Sigmoid colon (tissue), 7 donors: Measurements from ENCODE around the gene CHRNA10. TPM values are rescaled to one million over a fixed set of nuclear protein-coding genes. Genes with fewer than 3 reads are reported as not detected.

Experiments
- DNase-seq: peaks from one replicate; pipeline ENCODE4 v3.0.0-alpha.2; 2019
- H3K27ac ChIP-seq, 4 donors: fragments of 200-600 bp; sonication (generic); one replicate each; pipeline ENCODE4 v1.5.1; 2016 to 2019; ENCODE audit warnings: mild to moderate bottlenecking in 1 of 4
- H3K27me3 ChIP-seq, 3 donors: fragments of 200-600 bp; sonication (generic); one replicate each; pipeline ENCODE4 v1.5.1; 2019; ENCODE audit warnings: mild to moderate bottlenecking in 1 of 3
- H3K36me3 ChIP-seq, 4 donors: fragments of 200-600 bp; sonication (generic); one replicate each; pipeline ENCODE4 v1.5.1; 2016 to 2019
- H3K4me1 ChIP-seq, 4 donors: fragments of 200-600 bp; sonication (generic); one replicate each; pipeline ENCODE4 v1.5.1; 2017 to 2019
- H3K4me3 ChIP-seq, 4 donors: fragments of 200-600 bp; sonication (generic); one replicate each; pipeline ENCODE4 v1.5.1; 2017 to 2019; ENCODE audit warnings: mild to moderate bottlenecking in 2 of 4, moderate library complexity in 1 of 4
- H3K9me3 ChIP-seq, 4 donors: fragments of 200-600 bp in 3 of 4; sonication (generic) in 3 of 4; one replicate each; pipeline versions ENCODE4 v1.5.1 to v1.6.1; 2013 to 2019
- CTCF ChIP-seq, 4 experiments: fragments of 450-650 bp in 3 of 4; fragments of 200-600 bp in 1 of 4; IDR thresholded peaks; one replicate each; pipeline ENCODE4 v1.5.1; 2016 to 2019; ENCODE audit warnings: antibody characterized with exemption in 4 of 4, mild to moderate bottlenecking in 3 of 4, moderate library complexity in 2 of 4
- EP300 ChIP-seq, 4 donors: sonication (generic); formaldehyde crosslinking; IDR thresholded peaks; one replicate each; pipeline ENCODE4 v1.6.1; 2017; ENCODE audit warnings: antibody characterized with exemption in 4 of 4
- POLR2A ChIP-seq, 2 donors: fragments of 450-650 bp; IDR thresholded peaks; one replicate each; pipeline ENCODE4 v1.6.1; 2016; ENCODE audit warnings: antibody characterized with exemption in 2 of 2, mild to moderate bottlenecking in 2 of 2, moderate library complexity in 2 of 2
- POLR2AphosphoS5 ChIP-seq, 4 donors: sonication (generic); formaldehyde crosslinking; IDR thresholded peaks; one replicate each; pipeline ENCODE4 v1.6.1; 2017; ENCODE audit warnings: antibody characterized with exemption in 4 of 4
- WGBS, 2 donors: extraction: QIAGEN DNeasy Blood & Tissue Kit; methylation state at CpG; one replicate each; pipeline ENCODE4 v1.1.7; 2013; 5-methylcytosine and 5-hydroxymethylcytosine counted together
- intact Hi-C: fragments of 100-400 bp; cut with DNase I; formaldehyde crosslinking; loops from one replicate; pipeline ENCODE4 v1.15.1; 2023
- polyA plus RNA-seq, 3 donors: library from polyadenylated mRNA; stranded (reverse); fragments of 200-250 nt; gene quantifications; one replicate each; pipeline ENCODE4 v1.2.3, GENCODE V29; 2013
- total RNA-seq, 4 donors: library from RNA; depleted of rRNA; stranded (reverse); fragments of >200 nt; gene quantifications; one replicate each; pipeline ENCODE4 v1.1.0, GENCODE V29; 2016
- donor health status: healthy with polysubstance abuse.
- donor health status: Bipolar disorder and iron deficiency.
- donor health status: healthy.

CHRNA10 gene, protein sequence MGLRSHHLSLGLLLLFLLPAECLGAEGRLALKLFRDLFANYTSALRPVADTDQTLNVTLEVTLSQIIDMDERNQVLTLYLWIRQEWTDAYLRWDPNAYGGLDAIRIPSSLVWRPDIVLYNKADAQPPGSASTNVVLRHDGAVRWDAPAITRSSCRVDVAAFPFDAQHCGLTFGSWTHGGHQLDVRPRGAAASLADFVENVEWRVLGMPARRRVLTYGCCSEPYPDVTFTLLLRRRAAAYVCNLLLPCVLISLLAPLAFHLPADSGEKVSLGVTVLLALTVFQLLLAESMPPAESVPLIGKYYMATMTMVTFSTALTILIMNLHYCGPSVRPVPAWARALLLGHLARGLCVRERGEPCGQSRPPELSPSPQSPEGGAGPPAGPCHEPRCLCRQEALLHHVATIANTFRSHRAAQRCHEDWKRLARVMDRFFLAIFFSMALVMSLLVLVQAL
- under 1 TPM in 3 of 4 donors, not detected in 1; 0.33 to 0.71 (median 0.68) TPM for total RNA-seq
- polyA plus RNA-seq: 1 to 10 TPM in 1 of 3 donors, under 1 TPM in 2; 0.46 to 1.8 (median 0.60) TPM

- no peaks in the 10 kb centered on the region for H3K27me3 ChIP-seq
- no peak for DNase-seq
- intact Hi-C loops: no loop called here
- H3K9me3 ChIP-seq: no peaks in the 10 kb centered on the region
- H3K4me1 ChIP-seq: no peaks in the 10 kb centered on the region
- WGBS, 2 donors: 80 to 81% methylated on average over 9 of the region's 9 CpGs
- no peak for TF ChIP-seq EP300 (IDR thresholded peaks at IDR 0.05)
- TF ChIP-seq POLR2A (IDR thresholded peaks at IDR 0.05): no peak
- TF ChIP-seq POLR2AphosphoS5 (IDR thresholded peaks at IDR 0.05): no peak
- no peak for TF ChIP-seq CTCF (IDR thresholded peaks at IDR 0.05)
- no peak within 1 kb of the TSS for H3K27ac ChIP-seq
- no peak within 1 kb of the TSS for H3K4me3 ChIP-seq
- H3K36me3 ChIP-seq: peaks cover 16 to 95% (median 31%) of the 10 kb centered on the region in 4 donors
Measured at GRCh38 chr11:3671334-3672254, at the start of gene CHRNA10. TSS of gene CHRNA10 (minus strand) at chr11:3671384. CDS start at chr11:3671312, 72 bp downstream.

DNA sequence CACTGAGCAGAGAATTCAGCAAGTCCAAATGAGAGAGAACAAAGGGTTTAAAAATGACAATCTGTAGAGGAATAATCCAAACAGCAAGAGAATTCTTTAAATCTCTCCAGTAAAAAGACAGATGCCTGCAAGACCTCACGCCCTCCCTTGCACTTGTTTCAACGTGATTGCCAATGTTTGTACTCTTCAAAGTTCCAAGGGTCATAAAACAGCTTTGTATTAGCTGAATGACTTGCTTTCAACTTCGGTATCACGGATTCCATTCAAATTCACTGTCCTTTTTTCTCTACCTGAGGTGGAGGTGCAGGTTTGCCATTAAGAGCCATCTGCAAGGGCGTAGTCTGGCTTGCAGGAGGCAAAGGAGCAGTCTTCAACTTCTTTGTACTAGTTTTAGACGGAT lies 41.1 kb upstream of the CHRNA10 start:
- no peaks in the 10 kb centered on the region for H3K27me3 ChIP-seq
- WGBS, 2 donors: 29 to 70% methylated on average over 6 of the region's 6 CpGs
- TF ChIP-seq EP300 (IDR thresholded peaks at IDR 0.05) (no peak), CTCF (IDR thresholded peaks at IDR 0.05) (no peak), POLR2A (IDR thresholded peaks at IDR 0.05) (no peak), POLR2AphosphoS5 (IDR thresholded peaks at IDR 0.05) (no peak)
- DNase-seq: no peak
- no peak overlapping the region for H3K27ac ChIP-seq
- intact Hi-C loops: no loop called here
- no peak overlapping the region for H3K4me3 ChIP-seq
- peaks cover 14 to 84% (median 45%) of the 10 kb centered on the region in 4 donors for H3K36me3 ChIP-seq
- H3K9me3 ChIP-seq: no peaks in the 10 kb centered on the region
- no peaks in the 10 kb centered on the region for H3K4me1 ChIP-seq

DNA sequence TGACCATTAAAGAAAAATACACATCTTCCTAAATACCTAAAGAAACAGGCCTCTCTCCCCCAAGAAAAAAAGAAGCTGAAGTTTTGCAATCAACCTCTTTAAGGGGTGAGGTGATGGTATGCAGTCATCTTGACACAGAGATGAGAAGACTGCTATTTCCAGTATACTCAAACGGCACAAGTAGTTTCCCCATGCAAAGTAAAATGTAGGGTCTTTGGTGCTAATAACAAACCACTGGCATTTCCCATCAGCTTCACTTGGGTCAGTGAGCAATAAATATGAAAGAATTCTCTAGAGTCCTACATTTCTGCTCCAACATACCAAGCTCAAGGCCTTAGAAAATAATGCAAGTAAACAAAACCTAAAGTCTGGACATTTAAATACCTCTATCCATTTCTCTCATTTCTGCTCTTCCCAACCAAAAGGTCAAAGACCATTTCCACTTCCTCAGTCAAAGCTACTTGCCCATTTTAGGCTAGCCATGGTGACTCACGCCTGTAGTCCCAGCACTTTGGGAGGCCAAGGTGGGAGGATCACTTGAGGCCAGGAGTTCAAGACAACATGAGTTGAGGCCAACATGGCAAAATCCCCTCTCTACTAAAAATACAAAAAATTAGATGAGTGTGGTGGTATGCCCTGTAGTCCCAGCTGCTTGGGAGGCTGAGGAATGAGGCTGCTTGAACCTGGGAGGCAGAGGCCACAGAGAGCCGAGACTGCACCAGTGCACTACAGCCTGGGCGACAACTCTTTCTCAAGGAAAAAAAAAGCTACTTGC lies 39.5 kb upstream of the CHRNA10 start:
- Histone ChIP-seq H3K4me3 (no peak overlapping the region), H3K27ac (no peak overlapping the region), H3K9me3 (no peaks in the 10 kb centered on the region), H3K36me3 (peaks cover 6 to 83% (median 37%) of the 10 kb centered on the region in 4 donors), H3K4me1 (no peaks in the 10 kb centered on the region), H3K27me3 (no peaks in the 10 kb centered on the region)
- no peak for DNase-seq
- intact Hi-C loops: no loop called here
- TF ChIP-seq POLR2A (IDR thresholded peaks at IDR 0.05): no peak
- no peak for TF ChIP-seq POLR2AphosphoS5 (IDR thresholded peaks at IDR 0.05)
- no peak for TF ChIP-seq CTCF (IDR thresholded peaks at IDR 0.05)
- no peak for TF ChIP-seq EP300 (IDR thresholded peaks at IDR 0.05)
- WGBS, 2 donors: 93 to 95% methylated on average over 4 of the region's 4 CpGs

- Histone ChIP-seq H3K36me3 (peaks cover 7 to 83% (median 38%) of the 10 kb centered on the region in 4 donors), H3K27me3 (no peaks in the 10 kb centered on the region), H3K9me3 (no peaks in the 10 kb centered on the region), H3K4me1 (no peaks in the 10 kb centered on the region), H3K27ac (no peak overlapping the region), H3K4me3 (no peak overlapping the region)
- intact Hi-C loops: no loop called here
- no peak for DNase-seq
- TF ChIP-seq CTCF (IDR thresholded peaks at IDR 0.05) (no peak), EP300 (IDR thresholded peaks at IDR 0.05) (no peak), POLR2A (IDR thresholded peaks at IDR 0.05) (no peak), POLR2AphosphoS5 (IDR thresholded peaks at IDR 0.05) (no peak)
- 88 to 94% methylated on average over 1 of the region's 1 CpG for WGBS, 2 donors
Measured at GRCh38 chr11:3709977-3710376, 38.8 kb upstream of the CHRNA10 start.
